ENCODE measurements around the gene TCF3.
A peak's percentile ranks its signal among the peaks of the same experiment; 100 is the strongest.
"Not testable (repeated sequence)": the region's sequence is repeated elsewhere in the genome, so short reads cannot be mapped to it uniquely, and the experiment has no call there.

Gene TCF3

DNA sequence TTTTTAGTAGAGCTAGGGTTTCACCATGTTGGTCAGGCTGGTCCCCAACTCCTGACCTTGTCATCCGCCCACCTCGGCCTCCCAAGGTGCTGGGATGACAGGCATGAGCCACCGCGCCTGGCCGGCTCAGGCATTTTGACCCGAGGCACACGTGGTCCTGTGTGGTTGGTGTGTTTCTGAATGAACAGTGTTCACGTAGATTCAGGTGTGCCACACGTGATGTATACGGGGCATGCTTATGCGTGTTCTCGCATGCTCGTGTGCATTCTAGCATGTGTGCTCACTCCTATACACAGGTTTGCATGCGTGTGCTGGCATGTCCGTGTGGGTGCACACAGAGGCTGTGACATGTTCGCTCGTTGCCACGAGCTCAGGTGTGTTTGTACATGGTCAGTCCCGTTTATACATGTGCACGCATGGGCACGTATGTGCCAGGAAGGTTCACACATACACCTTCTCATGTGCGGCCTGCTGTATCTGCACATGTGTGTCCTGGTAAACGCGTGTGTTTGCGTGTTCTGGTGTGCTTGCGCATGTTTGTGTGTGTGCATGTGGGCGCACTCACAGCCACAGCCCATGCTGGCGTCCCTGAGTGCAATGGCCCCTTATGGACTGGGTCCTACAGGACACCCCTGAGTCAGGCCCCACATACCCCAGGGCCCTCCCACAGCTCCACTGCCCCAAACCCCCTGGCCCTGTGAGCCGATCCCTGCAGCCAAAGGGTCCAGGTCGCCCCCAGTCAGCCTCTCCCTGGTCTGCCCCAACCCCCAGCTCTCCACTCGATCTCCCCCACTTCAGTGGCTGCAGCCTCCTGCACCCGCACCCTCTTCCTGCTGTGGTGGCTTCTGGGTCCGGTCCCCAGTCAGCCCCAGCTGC is 20.6 kb upstream of the TCF3 start:
- no peak overlapping the region for H3K4me3 ChIP-seq (ENCODE audit: low read length in 2 of 2)
- H3K27ac ChIP-seq (ENCODE audit: low read length) = no peak overlapping the region
- no peak overlapping the region for H3K9ac ChIP-seq (ENCODE audit: low read length in 2 of 2)
- peaks cover 50 to 66% of the 10 kb centered on the region in 2 donors for H3K27me3 ChIP-seq (ENCODE audit: control insufficient read depth in 1 of 2, insufficient read depth in 2 of 2, low read length in 2 of 2)
- no peaks in the 10 kb centered on the region for H3K36me3 ChIP-seq (ENCODE audit: control insufficient read depth in 2 of 2, insufficient read depth in 2 of 2, low read length in 2 of 2)
- H3K4me1 ChIP-seq (ENCODE audit: control insufficient read depth, insufficient read depth, low read length) = peaks cover 9% of the 10 kb centered on the region
- no peaks in the 10 kb centered on the region for H3K9me3 ChIP-seq (ENCODE audit: control insufficient read depth in 2 of 2, low read length in 2 of 2)

DNA sequence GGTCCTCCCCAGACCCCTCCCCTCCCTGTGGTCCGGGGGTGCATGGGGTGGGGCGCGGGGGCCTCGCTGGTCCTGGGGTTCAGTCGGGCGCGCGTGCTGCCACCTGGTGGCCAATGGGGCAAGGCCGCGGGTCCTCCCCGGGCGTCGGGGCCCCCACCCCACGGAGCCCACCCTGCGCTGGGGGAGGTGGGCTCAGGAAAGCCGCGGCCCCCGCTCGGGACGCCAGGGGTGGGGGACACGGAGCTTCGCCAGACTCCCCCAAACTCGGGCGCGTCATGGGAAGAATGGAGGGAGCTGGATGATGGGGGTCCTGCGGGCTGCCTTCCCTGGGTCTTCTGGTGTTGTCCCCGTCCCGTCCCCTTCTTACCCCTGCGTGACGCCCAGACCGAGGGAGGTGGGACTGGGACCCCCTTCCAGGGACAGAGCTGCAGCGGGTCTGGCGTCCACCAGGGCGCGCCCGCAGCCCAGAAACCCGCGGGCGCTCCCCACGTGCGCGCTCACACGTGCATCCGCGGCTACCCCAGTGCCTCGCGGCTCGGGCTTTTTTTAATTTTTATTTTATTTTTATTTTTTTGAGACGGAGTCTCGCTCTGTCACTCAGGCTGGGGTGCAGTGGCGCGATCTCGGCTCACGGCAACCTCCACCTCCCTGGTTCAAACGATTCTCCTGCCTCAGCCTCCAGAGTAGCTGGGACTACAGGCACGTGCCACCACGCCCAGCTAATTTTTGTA is 19.8 kb upstream of the TCF3 start:
- H3K9me3 ChIP-seq (ENCODE audit: control insufficient read depth in 2 of 2, low read length in 2 of 2) = no peaks in the 10 kb centered on the region
- H3K4me1 ChIP-seq (ENCODE audit: control insufficient read depth, insufficient read depth, low read length) = peaks cover 9% of the 10 kb centered on the region
- no peak overlapping the region for H3K9ac ChIP-seq (ENCODE audit: low read length in 2 of 2)
- peak overlapping the region in 1 of 2 donors; percentile 22 for H3K4me3 ChIP-seq (ENCODE audit: low read length in 2 of 2)
- no peaks in the 10 kb centered on the region for H3K36me3 ChIP-seq (ENCODE audit: control insufficient read depth in 2 of 2, insufficient read depth in 2 of 2, low read length in 2 of 2)
- peaks cover 48 to 66% of the 10 kb centered on the region in 2 donors for H3K27me3 ChIP-seq (ENCODE audit: control insufficient read depth in 1 of 2, insufficient read depth in 2 of 2, low read length in 2 of 2)
- H3K27ac ChIP-seq (ENCODE audit: low read length) = no peak overlapping the region

DNA sequence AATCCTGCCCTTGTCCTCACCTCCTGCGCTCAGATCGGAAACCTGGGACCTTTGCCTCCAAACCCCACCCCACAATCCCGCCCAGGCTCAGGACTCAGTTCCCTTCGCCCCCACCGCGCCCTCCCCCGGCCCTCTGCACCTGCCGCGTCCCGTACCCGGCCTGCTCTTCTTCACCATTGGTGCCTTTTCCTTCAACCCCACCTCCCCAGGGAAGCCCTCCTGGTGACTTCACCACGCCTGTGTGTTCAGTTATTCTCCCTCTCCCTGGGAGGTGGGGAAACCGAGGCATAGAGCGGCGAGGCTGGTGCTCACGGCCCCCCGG is 19.3 kb upstream of the TCF3 start:
- Histone ChIP-seq H3K4me3 (ENCODE audit: low read length in 2 of 2) (no peak overlapping the region), H3K9me3 (ENCODE audit: control insufficient read depth in 2 of 2, low read length in 2 of 2) (no peaks in the 10 kb centered on the region), H3K27ac (ENCODE audit: low read length) (no peak overlapping the region)

DNA sequence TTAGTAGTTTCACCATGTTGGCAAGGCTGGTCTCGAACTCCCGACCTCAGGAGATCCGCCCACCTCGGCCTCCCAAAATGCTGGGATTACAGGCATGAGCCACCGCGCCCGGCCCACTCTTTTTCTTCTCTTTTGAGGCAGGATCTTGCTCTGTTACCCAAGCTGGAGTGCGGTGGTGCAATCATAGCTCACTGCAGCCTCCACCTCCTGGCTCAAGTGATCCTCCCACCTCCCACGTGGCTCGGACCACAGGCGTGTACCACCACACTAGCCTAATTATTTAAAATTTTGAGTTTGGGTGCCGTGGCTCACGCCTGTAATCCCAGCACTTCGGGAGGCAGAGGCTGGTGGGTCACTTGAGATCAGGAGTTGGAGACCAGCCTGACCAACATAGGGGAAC is 18.3 kb upstream of the TCF3 start:
- H3K4me3 ChIP-seq (ENCODE audit: low read length in 2 of 2); H3K9ac ChIP-seq (ENCODE audit: low read length in 2 of 2); H3K27ac ChIP-seq (ENCODE audit: low read length); H3K36me3 ChIP-seq (ENCODE audit: control insufficient read depth in 2 of 2, insufficient read depth in 2 of 2, low read length in 2 of 2); H3K4me1 ChIP-seq (ENCODE audit: control insufficient read depth, insufficient read depth, low read length); H3K9me3 ChIP-seq (ENCODE audit: control insufficient read depth in 2 of 2, low read length in 2 of 2): not testable (repeated sequence)
- H3K27me3 ChIP-seq (ENCODE audit: control insufficient read depth in 1 of 2, insufficient read depth in 2 of 2, low read length in 2 of 2) = peaks cover 37 to 53% of the 10 kb centered on the region in 2 donors

More for the DNA sequence above, 19.3 kb upstream of the TCF3 start:
- Histone ChIP-seq H3K9ac (ENCODE audit: low read length in 2 of 2) (no peak overlapping the region), H3K4me1 (ENCODE audit: control insufficient read depth, insufficient read depth, low read length) (peaks cover 9% of the 10 kb centered on the region), H3K27me3 (ENCODE audit: control insufficient read depth in 1 of 2, insufficient read depth in 2 of 2, low read length in 2 of 2) (peaks cover 43 to 62% of the 10 kb centered on the region in 2 donors), H3K36me3 (ENCODE audit: control insufficient read depth in 2 of 2, insufficient read depth in 2 of 2, low read length in 2 of 2) (no peaks in the 10 kb centered on the region)

DNA sequence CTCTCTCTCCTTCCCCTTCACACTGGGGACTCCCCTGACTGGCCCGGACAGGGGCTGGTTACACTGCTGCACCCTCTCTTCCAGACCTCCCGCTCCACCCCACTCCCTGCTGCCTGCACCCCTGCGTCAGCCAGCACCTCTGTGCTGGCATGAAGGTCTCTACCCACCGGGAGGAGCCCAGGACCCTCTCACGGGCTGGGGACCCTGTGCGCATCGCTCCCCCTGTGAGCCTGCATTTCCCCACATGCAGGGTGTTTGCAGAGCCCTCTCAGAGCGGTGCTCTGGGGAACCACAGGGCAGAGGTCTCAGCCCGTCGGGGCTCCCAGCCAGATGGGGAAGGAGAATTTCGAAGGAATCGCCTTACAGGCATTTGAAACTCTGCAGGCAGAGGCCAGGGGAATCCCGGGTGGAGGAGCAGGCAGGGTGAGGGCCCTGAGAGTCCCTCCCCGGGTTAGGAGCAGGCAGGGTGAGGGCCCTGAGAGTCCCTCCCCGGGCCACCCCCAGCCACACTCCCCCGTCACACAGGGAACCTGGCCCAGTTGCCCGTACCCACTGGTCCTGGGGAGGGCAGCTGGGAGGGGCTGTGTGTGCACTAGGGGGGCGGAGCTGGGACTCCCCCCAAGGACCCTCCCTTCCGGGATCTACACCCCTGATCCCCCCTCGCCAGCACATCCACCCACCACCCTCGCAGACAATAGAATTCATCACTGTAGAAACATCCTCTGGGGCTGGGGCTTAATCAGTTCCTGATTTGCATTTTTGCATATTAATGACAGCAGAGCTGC is 16.3 kb upstream of the TCF3 start:
- Histone ChIP-seq H3K27me3 (ENCODE audit: control insufficient read depth in 1 of 2, insufficient read depth in 2 of 2, low read length in 2 of 2) (peaks cover 33 to 42% of the 10 kb centered on the region in 2 donors), H3K36me3 (ENCODE audit: control insufficient read depth in 2 of 2, insufficient read depth in 2 of 2, low read length in 2 of 2) (no peaks in the 10 kb centered on the region), H3K4me1 (ENCODE audit: control insufficient read depth, insufficient read depth, low read length) (peaks cover 9% of the 10 kb centered on the region), H3K9ac (ENCODE audit: low read length in 2 of 2) (no peak overlapping the region), H3K9me3 (ENCODE audit: control insufficient read depth in 2 of 2, low read length in 2 of 2) (no peaks in the 10 kb centered on the region), H3K27ac (ENCODE audit: low read length) (no peak overlapping the region), H3K4me3 (ENCODE audit: low read length in 2 of 2) (no peak overlapping the region)

GRCh38 chr19:1668048-1668485 is 15.7 kb upstream of the TCF3 start:
- Histone ChIP-seq H3K36me3 (ENCODE audit: control insufficient read depth in 2 of 2, insufficient read depth in 2 of 2, low read length in 2 of 2) (no peaks in the 10 kb centered on the region), H3K9me3 (ENCODE audit: control insufficient read depth in 2 of 2, low read length in 2 of 2) (no peaks in the 10 kb centered on the region), H3K4me3 (ENCODE audit: low read length in 2 of 2) (no peak overlapping the region), H3K4me1 (ENCODE audit: control insufficient read depth, insufficient read depth, low read length) (peaks cover 9% of the 10 kb centered on the region), H3K9ac (ENCODE audit: low read length in 2 of 2) (no peak overlapping the region), H3K27me3 (ENCODE audit: control insufficient read depth in 1 of 2, insufficient read depth in 2 of 2, low read length in 2 of 2) (peaks cover 30 to 39% of the 10 kb centered on the region in 2 donors), H3K27ac (ENCODE audit: low read length) (no peak overlapping the region)

- H3K36me3 ChIP-seq (ENCODE audit: control insufficient read depth in 2 of 2, insufficient read depth in 2 of 2, low read length in 2 of 2) = no peaks in the 10 kb centered on the region
- no peak overlapping the region for H3K9ac ChIP-seq (ENCODE audit: low read length in 2 of 2)
- H3K27me3 ChIP-seq (ENCODE audit: control insufficient read depth in 1 of 2, insufficient read depth in 2 of 2, low read length in 2 of 2) = peaks cover 21 to 23% of the 10 kb centered on the region in 2 donors
- no peak overlapping the region for H3K4me3 ChIP-seq (ENCODE audit: low read length in 2 of 2)
- H3K4me1 ChIP-seq (ENCODE audit: control insufficient read depth, insufficient read depth, low read length) = peaks cover 6% of the 10 kb centered on the region
- no peaks in the 10 kb centered on the region for H3K9me3 ChIP-seq (ENCODE audit: control insufficient read depth in 2 of 2, low read length in 2 of 2)
- no peak overlapping the region for H3K27ac ChIP-seq (ENCODE audit: low read length)
Measured at GRCh38 chr19:1665565-1666047, 13.2 kb upstream of the TCF3 start.

DNA sequence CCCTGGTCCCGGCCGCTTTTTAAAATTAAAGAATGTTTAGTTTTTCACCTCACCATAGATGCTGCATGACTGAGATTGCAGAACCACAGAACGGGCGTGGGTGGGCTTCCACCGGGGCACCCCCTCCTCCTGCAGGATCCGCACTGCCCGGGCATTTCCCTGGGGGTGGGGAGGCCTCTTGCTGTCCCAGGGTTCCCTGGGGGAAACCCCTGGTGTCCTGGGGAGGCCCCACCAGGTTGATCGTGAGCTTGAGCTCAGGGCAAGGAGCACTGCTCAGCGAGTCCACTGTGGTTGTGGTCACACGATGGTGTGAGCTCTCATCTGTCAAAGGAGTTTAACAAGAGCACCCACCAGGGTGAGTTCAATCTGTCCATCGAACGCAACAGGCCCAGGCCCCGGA is 11.4 kb upstream of the TCF3 start:
- H3K36me3 ChIP-seq (ENCODE audit: control insufficient read depth in 2 of 2, insufficient read depth in 2 of 2, low read length in 2 of 2) = no peaks in the 10 kb centered on the region
- peaks cover 14 to 17% of the 10 kb centered on the region in 2 donors for H3K27me3 ChIP-seq (ENCODE audit: control insufficient read depth in 1 of 2, insufficient read depth in 2 of 2, low read length in 2 of 2)
- H3K4me1 ChIP-seq (ENCODE audit: control insufficient read depth, insufficient read depth, low read length) = peaks cover 4% of the 10 kb centered on the region
- no peaks in the 10 kb centered on the region for H3K9me3 ChIP-seq (ENCODE audit: control insufficient read depth in 2 of 2, low read length in 2 of 2)
- no peak overlapping the region for H3K27ac ChIP-seq (ENCODE audit: low read length)
- no peak overlapping the region for H3K4me3 ChIP-seq (ENCODE audit: low read length in 2 of 2)
- no peak overlapping the region for H3K9ac ChIP-seq (ENCODE audit: low read length in 2 of 2)

DNA sequence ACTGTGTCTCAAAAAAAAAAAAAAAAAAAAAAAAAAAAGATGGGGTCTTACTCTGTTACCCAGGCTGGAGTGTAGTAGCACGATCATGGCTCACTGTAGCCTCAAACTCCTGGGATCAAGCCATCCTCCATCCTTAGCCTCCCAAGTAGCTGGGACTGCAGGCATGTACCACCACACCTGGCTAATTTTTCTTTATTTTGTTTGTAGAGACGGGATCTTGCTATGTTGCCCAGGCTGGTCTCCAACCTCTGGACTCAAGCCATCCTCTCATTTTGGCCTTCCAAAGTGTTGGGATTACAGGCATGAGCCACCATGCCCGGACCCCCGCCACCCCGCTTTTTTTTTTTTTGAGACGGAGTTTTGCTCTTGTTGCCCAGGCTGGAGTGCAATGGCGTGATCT is 10.8 kb upstream of the TCF3 start:
- H3K4me1 ChIP-seq (ENCODE audit: control insufficient read depth, insufficient read depth, low read length); H3K36me3 ChIP-seq (ENCODE audit: control insufficient read depth in 2 of 2, insufficient read depth in 2 of 2, low read length in 2 of 2); H3K9me3 ChIP-seq (ENCODE audit: control insufficient read depth in 2 of 2, low read length in 2 of 2); H3K9ac ChIP-seq (ENCODE audit: low read length in 2 of 2); H3K27ac ChIP-seq (ENCODE audit: low read length); H3K4me3 ChIP-seq (ENCODE audit: low read length in 2 of 2): not testable (repeated sequence)
- peaks cover 9 to 13% of the 10 kb centered on the region in 2 donors for H3K27me3 ChIP-seq (ENCODE audit: control insufficient read depth in 1 of 2, insufficient read depth in 2 of 2, low read length in 2 of 2)

DNA sequence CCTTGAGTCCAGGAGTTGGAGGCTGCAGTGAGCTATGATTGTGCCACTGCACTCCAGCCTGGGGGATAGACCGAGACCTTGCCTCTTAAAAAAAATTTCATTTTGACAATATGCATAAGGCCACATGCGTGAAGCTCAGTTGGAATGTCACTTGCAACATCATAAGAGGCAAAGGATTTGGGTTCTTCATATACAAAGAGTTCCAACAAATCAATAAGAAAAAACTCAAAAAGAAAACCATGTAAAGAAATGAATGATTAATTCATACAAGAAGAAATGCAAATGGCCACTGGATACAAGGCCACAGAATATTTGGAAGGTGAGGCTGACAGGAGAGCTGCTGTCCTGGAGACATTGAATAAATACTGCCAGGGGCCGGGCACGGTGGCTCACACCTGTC is 9.6 kb upstream of the TCF3 start:
- peaks cover 5 to 6% of the 10 kb centered on the region in 2 donors for H3K27me3 ChIP-seq (ENCODE audit: control insufficient read depth in 1 of 2, insufficient read depth in 2 of 2, low read length in 2 of 2)

More for the DNA sequence above, 9.6 kb upstream of the TCF3 start:
- Histone ChIP-seq H3K27ac (ENCODE audit: low read length) (no peak overlapping the region), H3K9ac (ENCODE audit: low read length in 2 of 2) (no peak overlapping the region), H3K4me1 (ENCODE audit: control insufficient read depth, insufficient read depth, low read length) (no peaks in the 10 kb centered on the region), H3K9me3 (ENCODE audit: control insufficient read depth in 2 of 2, low read length in 2 of 2) (no peaks in the 10 kb centered on the region), H3K4me3 (ENCODE audit: low read length in 2 of 2) (no peak overlapping the region), H3K36me3 (ENCODE audit: control insufficient read depth in 2 of 2, insufficient read depth in 2 of 2, low read length in 2 of 2) (no peaks in the 10 kb centered on the region)

Data from stomach smooth muscle (tissue), 2 donors.